ENCODE data around the gene C15orf39. TPM values are rescaled to one million over a fixed set of nuclear protein-coding genes. Genes with fewer than 3 reads are reported as not detected.
"Not testable (repeated sequence)": the region's sequence is repeated elsewhere in the genome, so short reads cannot be mapped to it uniquely, and the experiment has no call there.

Gene C15orf39
- 11.2 TPM for polyA plus RNA-seq (2013, experiment 1 of 2; ENCODE audit: insufficient read length)
- 12.5 TPM for polyA plus RNA-seq (2013, experiment 2 of 2; ENCODE audit: insufficient read length)

GRCh38 chr15:75201616-75202250, at the start of gene C15orf39:
Gene C15orf39, plus strand, starts transcription at chr15:75201882. Its CDS starts 4,167 bp downstream, at chr15:75206049.
- DNase-seq: peak; percentile 67

DNA sequence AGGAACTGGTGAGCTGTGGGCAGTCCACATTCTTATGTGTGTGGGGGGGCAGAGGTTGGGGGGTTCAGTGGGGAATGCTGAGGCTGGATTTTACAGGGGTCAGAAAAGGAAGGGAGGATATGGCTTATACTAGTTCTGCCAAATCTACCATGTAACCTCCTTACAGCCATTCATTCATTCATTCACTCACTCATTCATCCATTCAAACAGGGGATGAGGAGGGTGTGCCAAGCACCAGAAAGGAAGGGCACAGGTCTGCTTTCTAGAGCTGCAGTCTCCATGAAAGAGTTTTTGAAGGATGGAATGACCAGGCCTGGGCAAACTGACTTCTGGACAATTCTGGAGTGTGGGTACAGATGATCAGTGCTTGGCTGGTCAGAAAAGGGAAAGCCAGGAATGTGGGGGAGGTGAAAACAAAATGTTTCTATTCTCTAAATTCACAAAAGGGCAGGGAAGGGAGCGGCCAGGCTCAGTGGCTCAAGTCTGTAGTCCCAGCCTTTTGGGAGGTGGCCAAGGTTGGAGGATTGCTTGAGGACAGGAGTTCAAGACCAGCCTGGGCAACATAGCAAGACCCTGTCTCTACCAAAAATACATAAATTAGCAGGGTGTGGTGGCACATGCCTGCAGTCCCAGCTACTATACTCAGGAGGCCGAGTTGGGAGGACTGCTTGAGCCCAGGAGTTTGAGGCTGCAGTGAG, 49.2 kb upstream of the C15orf39 start:
- no peak for DNase-seq

GRCh38 chr15:75153087-75153486, 48.6 kb upstream of the C15orf39 start:
- DNase-seq: no peak

DNA sequence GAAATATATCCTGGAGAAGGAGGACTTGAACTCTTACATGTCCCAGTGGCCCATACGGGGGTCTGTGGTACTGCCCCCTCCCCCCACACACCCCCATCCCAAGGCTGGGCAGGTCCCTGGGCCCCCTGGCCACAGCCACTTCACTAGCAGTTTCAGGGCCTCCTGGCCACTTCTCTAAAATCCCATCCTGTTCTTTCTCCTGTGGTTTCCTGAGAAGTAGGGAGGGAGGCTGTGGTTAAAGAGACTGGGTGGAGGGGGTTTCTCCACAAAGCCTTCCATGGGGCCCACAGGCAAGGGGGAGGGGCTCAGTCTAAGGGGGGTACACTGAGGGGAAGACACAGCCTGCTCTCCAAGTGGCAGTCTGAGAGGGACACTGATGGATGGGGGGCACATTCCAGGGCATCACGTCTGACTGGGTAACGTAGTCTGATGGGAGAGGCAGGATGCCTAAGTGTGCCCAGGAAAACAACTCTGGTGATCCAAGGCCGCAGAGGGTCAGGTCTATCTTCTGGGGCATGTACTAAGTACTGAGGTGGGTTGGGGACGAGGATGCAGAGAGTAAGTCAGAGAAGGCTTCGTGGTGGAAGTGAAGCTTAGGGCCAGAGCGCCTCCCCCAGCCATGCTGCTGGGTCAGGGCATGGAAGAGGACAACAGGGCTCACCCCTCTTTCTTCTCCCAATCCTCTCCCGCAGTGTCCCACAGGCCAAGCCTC, 48.0 kb upstream of the C15orf39 start:
- no peak for DNase-seq

GRCh38 chr15:75154461-75155062, 47.1 kb upstream of the C15orf39 start:
- DNase-seq: no peak

DNA sequence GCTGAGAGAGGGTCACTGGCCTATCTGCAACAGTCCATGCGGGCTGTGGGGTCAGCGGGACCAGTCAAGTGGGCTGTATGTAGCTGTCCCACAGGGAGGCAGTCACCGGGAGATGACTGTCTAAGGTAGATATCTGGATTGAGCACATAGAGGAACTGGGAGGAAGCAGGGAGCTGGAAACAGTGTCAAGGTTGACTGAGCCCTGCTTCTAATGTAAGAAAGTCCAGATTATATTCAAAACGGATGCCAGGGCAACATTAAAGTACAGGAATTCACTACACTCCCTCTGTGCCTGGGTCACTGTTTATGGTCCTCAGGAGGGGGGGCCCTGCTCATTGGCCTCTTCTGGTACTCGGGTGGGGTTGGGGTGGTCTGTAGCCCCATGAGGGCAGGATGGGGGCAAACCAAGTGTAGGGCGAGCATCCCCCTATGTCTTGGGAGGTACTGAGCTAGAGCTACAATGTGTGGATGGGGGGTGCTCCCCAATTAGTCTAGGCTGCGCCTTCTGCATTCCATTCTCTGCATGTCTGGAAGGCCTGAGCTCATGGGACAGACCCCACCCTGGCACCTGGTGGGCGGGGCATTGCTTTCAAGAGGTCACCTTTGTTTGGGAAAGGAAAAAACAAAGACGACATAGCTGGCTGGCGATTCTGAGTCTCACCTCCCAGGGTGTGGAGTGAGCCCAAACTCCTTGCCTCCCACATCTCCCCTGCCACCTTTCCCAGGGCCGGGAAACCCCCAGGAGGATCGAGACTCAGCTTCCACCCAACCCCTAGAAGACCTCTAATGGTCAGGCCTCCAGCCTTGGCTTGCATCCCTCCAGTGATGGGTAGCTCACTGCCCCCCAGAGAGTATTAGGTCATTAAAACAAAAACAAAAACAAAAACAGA, 45.1 kb upstream of the C15orf39 start:
- no peak for DNase-seq

DNA sequence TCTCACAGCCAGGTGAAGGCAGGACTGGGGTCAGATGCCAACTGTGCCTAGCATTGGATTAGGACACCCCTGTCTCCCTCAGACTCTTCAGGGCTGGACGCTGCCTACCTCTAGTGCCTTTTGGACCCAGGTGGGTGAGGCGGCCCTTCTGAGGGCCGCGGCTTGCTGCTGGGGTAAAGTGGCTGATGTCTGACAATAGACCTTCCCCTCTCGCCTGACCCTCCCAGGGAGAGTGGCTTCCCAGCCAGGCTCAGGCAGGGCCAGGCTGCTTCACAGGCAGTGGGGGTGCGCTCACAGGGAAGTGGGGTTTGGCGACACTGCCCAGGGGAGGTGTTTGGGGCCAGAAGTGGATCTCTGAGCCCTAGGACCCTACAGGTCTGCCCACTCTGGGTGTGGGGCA, 43.3 kb upstream of the C15orf39 start:
- DNase-seq: no peak

DNA sequence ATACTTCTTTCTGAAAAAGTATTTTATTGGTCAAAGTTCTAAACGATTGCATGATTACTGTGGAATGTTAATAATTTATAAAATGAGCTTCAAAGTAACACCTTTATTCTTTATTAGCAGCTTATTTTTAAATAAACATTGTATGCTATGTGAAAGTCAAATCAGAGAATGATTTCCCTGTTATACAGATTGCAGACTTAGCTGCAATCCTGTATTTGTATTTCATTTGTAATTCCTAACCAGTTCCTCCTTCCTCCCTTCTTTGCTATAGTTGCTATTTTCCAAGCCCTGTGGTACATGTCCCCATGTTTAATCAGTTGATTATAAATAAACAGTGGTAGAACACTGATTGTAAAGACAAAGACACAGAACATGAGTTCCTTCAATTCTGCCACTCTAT, 42.4 kb upstream of the C15orf39 start:
- no peak for DNase-seq

DNA sequence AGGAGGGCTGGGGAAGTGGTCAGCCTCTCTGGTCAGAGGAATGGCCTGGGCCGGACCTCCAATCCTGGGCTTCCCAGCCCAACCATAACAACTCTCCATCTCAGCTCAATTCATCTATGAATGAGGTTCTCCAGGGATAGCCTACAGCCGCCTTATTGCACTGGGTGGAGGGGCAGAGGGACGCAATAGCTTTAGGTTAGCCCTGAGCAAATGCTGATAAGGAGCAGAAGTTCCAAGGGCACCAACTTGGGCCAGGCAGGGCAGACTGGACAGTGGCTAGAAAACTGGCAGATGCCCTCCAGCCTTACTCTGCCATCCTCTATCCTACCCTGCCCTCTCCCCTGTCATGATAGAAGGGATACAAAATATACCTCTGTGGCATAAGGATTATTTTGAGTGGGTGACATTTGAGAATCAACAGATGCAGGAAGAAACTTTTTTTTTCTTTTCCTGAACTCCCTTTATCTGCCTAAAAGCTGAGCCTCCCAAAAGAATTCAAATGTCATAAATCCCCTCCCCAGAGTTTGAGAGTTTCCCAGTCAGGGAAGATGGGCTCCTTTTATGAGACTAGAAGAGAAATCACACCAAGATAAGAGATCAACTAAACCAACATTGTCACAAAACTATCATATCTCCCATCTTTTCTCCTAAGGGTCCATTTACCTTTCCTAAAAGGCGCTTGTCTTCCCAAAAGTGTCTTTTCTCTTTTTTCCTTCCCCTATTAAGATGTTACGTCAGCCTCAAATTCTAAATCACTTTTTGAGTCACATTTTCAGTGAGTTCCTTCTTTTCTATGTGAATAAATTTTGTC, 40.4 kb upstream of the C15orf39 start:
- DNase-seq: no peak

- DNase-seq: no peak
Observed at GRCh38 chr15:75161917-75162414, 39.7 kb upstream of the C15orf39 start.

- DNase-seq: no peak
Observed at GRCh38 chr15:75163150-75163564, 38.5 kb upstream of the C15orf39 start.

DNA sequence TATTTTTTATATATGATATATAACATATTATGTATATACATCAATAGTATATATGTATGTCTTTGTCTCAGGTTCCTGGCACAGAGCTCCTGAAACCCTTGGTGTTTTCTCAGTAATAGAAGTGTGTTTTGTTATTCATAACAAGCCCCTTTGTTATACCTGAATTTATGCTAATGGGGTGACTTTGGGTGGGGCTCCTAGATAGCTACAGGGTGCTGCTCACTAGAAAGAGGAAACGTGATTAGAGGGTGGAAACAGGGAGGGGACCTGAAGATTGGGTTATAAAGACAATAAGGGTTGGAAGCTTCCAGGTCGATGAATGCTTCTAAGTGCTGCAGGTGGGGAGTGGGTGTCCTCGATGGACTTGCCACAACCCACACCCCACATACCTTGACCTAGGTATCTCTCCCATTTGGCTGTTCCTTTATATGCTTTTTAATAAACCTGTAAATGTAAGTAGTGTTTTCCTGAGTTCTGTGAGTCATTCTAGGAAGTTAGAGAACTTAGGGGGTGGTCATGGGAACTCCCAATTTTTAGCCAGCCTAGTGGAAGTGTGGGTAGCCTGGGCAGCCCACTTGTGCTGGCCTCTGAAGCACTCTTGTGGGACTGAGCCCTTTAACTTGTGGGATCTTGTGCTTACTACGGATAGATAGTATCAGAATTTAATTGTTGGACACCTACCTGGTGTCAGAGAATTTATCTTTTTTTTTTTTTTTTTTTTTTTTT, 36.9 kb upstream of the C15orf39 start:
- DNase-seq: no peak

DNA sequence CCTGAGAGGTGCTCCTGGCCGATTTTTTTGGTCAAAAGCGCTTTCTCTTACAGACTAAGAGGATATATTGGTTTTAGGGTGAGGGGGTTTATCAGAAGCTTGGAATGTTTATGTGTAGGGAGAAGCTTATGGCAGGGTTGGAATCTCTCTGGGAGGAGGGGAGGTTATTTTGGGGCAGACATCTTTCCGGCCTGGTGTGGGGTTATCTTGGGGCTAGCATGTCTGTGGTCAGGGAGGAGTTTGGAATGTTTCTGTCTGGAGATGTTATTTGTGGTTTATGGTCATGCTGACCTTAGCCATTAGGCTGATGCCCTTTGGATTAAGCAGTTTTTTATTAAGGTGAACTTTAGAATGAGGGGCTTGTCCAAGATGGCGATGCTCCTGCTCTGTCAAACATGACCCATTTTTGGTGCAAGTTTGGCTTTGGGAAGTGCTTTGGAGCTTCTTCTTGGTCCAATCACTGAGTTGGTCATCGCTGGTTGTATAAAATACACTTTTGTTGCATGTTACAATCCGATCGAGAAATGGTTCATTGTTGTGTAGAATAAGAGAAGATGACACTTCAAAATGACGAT, 35.1 kb upstream of the C15orf39 start:
- DNase-seq: not testable (repeated sequence)

- peak; percentile 39 for DNase-seq
Observed at GRCh38 chr15:75167588-75168350, 33.9 kb upstream of the C15orf39 start.

DNA sequence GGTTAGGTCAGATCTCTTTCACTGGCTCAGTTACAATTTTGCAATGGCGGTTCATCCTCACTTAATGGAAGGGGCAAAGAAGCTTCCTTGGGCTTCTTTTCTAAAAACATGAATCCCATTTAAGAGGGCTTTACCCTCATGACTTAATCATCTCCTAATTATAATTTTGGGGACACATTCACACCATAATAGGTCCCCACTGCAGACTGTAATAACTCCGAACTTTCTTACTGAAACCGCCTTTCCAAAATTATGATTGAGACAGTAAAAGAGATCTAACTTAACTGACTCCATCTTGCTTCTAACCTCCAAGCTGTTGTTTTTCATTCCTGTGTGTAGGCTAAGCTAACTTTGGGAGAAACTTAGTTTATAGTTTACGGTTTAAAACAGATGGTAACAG, 33.3 kb upstream of the C15orf39 start:
- no peak for DNase-seq

DNA sequence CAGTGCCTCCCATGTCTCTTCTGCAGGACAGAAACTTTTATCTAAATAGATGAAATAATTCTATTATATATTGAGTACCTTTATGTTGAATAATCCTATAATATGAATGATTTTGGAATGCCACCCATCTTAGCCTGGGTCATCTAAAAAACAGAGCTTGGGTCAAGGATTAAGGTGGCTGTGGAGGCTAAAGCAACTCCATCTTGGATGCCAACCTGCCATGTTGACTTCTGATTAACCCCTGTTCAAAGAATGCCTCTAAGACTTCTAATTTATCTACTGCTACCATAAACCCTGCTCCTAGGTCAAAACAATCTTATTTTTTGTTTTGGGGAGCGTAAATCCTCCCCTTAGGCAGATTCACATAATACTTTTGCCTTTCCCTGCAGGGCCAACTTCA, 31.5 kb upstream of the C15orf39 start:
- no peak for DNase-seq

GRCh38 chr15:75170711-75171341, 30.9 kb upstream of the C15orf39 start:
- no peak for DNase-seq

- peak; percentile 70 for DNase-seq
Observed at GRCh38 chr15:75171408-75171807, 30.3 kb upstream of the C15orf39 start.

All from fibroblast of skin of abdomen (primary cell).